HepG2 (cell line): ENCODE measurements around the gene TSC22D1.

Experiments
- BCLAF1 ChIP-seq: fragments of 450-650 bp; IDR thresholded peaks from 2 replicates; pipeline ENCODE4 v1.6.1; 2017; ENCODE audit warnings: mild to moderate bottlenecking
- BRD4 ChIP-seq: sonication (generic); formaldehyde crosslinking; IDR thresholded peaks from 2 replicates; pipeline ENCODE4 v1.4.0; 2020; ENCODE audit warnings: missing genetic modification reagents
- EP300 ChIP-seq, 3 experiments: sonication (generic) in 1 of 3; formaldehyde crosslinking in 1 of 3; IDR thresholded peaks; 2 replicates each; pipeline versions ENCODE4 v1.5.1 to v1.6.1; 2011 to 2020; ENCODE audit warnings: low read depth in 2 of 3, low read length in 2 of 3, borderline replicate concordance in 1 of 3, improper control_type of control experiment in 1 of 3, mild to moderate bottlenecking in 1 of 3, missing genetic modification reagents in 1 of 3, moderate library complexity in 1 of 3
- FOXA1 ChIP-seq, 2 experiments: fragments of 450-650 bp in 1 of 2; sonication (generic) in 1 of 2; formaldehyde crosslinking in 1 of 2; IDR thresholded peaks; 2 replicates each; pipeline versions ENCODE4 v1.4.0 to v1.6.1; 2016 to 2020; ENCODE audit warnings: missing genetic modification reagents in 1 of 2
- MTF2 ChIP-seq: sonication (generic); formaldehyde crosslinking; IDR thresholded peaks from 2 replicates; pipeline ENCODE4 v1.5.0; 2020; ENCODE audit warnings: missing genetic modification reagents, borderline replicate concordance
- POLR2A ChIP-seq, 2 experiments: IDR thresholded peaks; 2 replicates each; pipeline ENCODE4 v1.6.1; 2011; ENCODE audit warnings: low read depth in 2 of 2, low read length in 2 of 2, mild to moderate bottlenecking in 1 of 2, moderate library complexity in 1 of 2; ENCODE audit not compliant: insufficient read depth in 1 of 2
- POLR2G ChIP-seq: fragments of 200-400 bp; formaldehyde crosslinking; IDR thresholded peaks from 2 replicates; pipeline ENCODE4 v1.6.1; 2018; ENCODE audit warnings: mild to moderate bottlenecking, low read depth, low read length, moderate library complexity
- TCF7 ChIP-seq: sonication (generic); IDR thresholded peaks from 2 replicates; pipeline ENCODE4 v1.6.1; 2016; ENCODE audit warnings: antibody characterized with exemption, low read depth
- XRCC5 ChIP-seq: fragments of 200-400 bp; formaldehyde crosslinking; optimal IDR thresholded peaks from 2 replicates; pipeline ENCODE3; 2017; ENCODE audit warnings: mild to moderate bottlenecking, low read length
- ZNF282 ChIP-seq: fragments of 450-650 bp; IDR thresholded peaks from 2 replicates; pipeline ENCODE4 v1.6.1; 2018; ENCODE audit not compliant: partially characterized antibody
- ZNF292 ChIP-seq: sonication (generic); formaldehyde crosslinking; IDR thresholded peaks from 2 replicates; pipeline ENCODE4 v1.8.1; 2022; ENCODE audit warnings: mild to moderate bottlenecking, low read depth, missing genetic modification reagents, borderline replicate concordance
- ZNF687 ChIP-seq: sonication (generic); formaldehyde crosslinking; IDR thresholded peaks from 2 replicates; pipeline ENCODE4 v1.5.1; 2020; ENCODE audit warnings: mild to moderate bottlenecking, missing genetic modification reagents, moderate library complexity

- TF ChIP-seq BRD4 (CRISPR knock-in tag): no peak
- no peak for TF ChIP-seq EP300 (IDR thresholded peaks at IDR 0.05; ENCODE audit: low read depth in 2 of 2, low read length in 2 of 2)
- TF ChIP-seq EP300 (CRISPR knock-in tag; IDR thresholded peaks at IDR 0.05; ENCODE audit: borderline replicate concordance): no peak
- TF ChIP-seq FOXA1 (IDR thresholded peaks at IDR 0.05): no peak
- no peak for TF ChIP-seq FOXA1 (CRISPR knock-in tag; IDR thresholded peaks at IDR 0.05)
- no peak for TF ChIP-seq ZNF687
- TF ChIP-seq ZNF282: no peak
- TF ChIP-seq POLR2G: no peak
- no peak for TF ChIP-seq ZNF292 (CRISPR knock-in tag)
- no peak for TF ChIP-seq XRCC5
- no peak for TF ChIP-seq TCF7
- no peak for TF ChIP-seq MTF2 (CRISPR knock-in tag)
- TF ChIP-seq BCLAF1: no peak
- TF ChIP-seq POLR2A (IDR thresholded peaks at IDR 0.05; ENCODE audit: insufficient read depth in 1 of 2, low read depth in 2 of 2, low read length in 2 of 2): no peak
These were observed 175.4 kb downstream of the TSC22D1 start for GRCh38 chr13:44400736-44401135.
